HepG2 (cell line): ENCODE results near the gene DHX16. TPM values are rescaled to one million over a fixed set of nuclear protein-coding genes. Genes with fewer than 3 reads are reported as not detected.

ENCODE experiments used
- PHB2 ChIP-seq: fragments of 450-650 bp; IDR thresholded peaks from 2 replicates; pipeline ENCODE4 v1.6.1; 2018; ENCODE audit not compliant: partially characterized antibody
- ZNF572 ChIP-seq: sonication (generic); formaldehyde crosslinking; IDR thresholded peaks from 2 replicates; pipeline ENCODE4 v1.5.1; 2020; ENCODE audit warnings: mild to moderate bottlenecking, missing genetic modification reagents
- ZNF607 ChIP-seq: sonication (generic); formaldehyde crosslinking; IDR thresholded peaks from 2 replicates; pipeline ENCODE4 v1.5.1; 2020; ENCODE audit warnings: missing genetic modification reagents, mild to moderate bottlenecking, borderline replicate concordance
- polyA plus RNA-seq, 8 experiments: library from polyadenylated mRNA; depleted of rRNA in 3 of 8; stranded (reverse) in 7 of 8; unstranded in 1 of 8; fragments of >200 nt; fragmentation: Illumina TruSeq in 4 of 8; extraction: Trizol in 4 of 8; gene quantifications; 2 replicates each; pipeline versions ENCODE4 v1.2.1 to v1.2.3, GENCODE V29; 2011 to 2016; ENCODE audit warnings: low read depth in 4 of 8, missing spikeins in 1 of 8, mixed read lengths in 1 of 8; ENCODE audit not compliant: insufficient read depth in 1 of 8
- total RNA-seq, 5 experiments: library from RNA; depleted of rRNA; stranded (reverse); fragments of >200 nt; fragmentation: Illumina TruSeq; extraction: Trizol; gene quantifications; 2 replicates each; pipeline ENCODE4 v1.2.3, GENCODE V29; 2016; ENCODE audit warnings: low read depth in 1 of 5
- TF ChIP-seq, protein P1 (sequence below): sonication (generic); formaldehyde crosslinking; IDR thresholded peaks from 2 replicates; pipeline ENCODE4 v1.5.0; 2020; ENCODE audit warnings: mild to moderate bottlenecking, missing genetic modification reagents, borderline replicate concordance
- TF ChIP-seq, protein P2 (sequence below), 2 experiments: sonication (generic) in 1 of 2; formaldehyde crosslinking in 1 of 2; IDR thresholded peaks; 2 replicates each; pipeline versions ENCODE4 v1.6.1 to v1.9.0; 2014 to 2022; ENCODE audit warnings: antibody characterized with exemption in 1 of 2, borderline replicate concordance in 1 of 2, inconsistent platforms in 1 of 2, low read depth in 1 of 2, missing genetic modification reagents in 1 of 2
- TF ChIP-seq, protein P3 (sequence below): IDR thresholded peaks from 2 replicates; pipeline ENCODE4 v1.6.1; 2016; ENCODE audit warnings: missing genetic modification reagents, missing compliant biosample characterization
- TF ChIP-seq, protein P4 (sequence below): sonication (generic); formaldehyde crosslinking; IDR thresholded peaks from 2 replicates; pipeline ENCODE4 v1.4.0; 2020; ENCODE audit warnings: missing genetic modification reagents, mild to moderate bottlenecking, borderline replicate concordance

The DHX16 gene
- total and polyA plus RNA-seq, 2 of the 13 experiments (the other 11 are each of a cell fraction or from before 2014, with no cell fraction given), result 57.0 to 58.5 TPM

DNA sequence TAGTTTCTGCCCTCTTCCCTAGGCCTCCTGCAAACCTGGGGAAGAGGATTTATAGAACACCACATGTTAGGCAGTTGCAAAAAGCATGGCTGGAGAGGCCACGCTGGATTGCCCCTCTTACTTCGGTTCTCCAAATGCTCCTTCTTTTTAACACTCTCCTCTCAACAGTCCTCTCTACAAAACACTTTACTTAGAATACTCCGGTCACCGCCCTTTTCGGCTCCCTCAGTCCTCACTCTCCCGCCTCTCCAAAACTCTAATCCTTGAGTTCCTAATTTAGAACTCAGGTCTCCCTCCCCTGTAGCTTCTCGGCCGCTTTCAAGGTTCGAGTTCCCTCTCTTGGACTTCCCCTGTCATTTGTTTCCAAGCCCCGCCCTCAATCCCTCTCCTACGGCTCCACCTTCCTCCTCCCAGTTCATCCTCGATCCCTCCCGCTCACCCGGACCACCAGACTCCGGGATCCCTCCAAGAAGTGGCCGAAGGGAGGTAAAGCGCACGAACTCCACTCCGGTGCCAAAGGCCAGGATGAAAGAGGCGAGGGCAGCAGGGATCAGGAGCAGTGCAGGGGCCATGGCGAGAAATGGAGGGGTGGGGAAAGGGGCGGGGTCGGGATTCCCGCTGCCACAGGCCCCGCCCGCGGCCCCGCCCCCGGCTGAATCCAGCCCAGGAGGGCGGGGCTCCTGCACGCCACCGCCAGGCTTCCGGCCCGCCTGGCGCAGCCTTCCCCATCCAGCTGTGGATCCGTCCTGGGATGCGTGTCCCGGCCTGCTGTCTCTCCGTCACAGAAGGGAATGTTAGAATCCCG is 17.8 kb upstream of the DHX16 start, which contains the start of gene NRM (continued):
- TF ChIP-seq, protein P1, sequence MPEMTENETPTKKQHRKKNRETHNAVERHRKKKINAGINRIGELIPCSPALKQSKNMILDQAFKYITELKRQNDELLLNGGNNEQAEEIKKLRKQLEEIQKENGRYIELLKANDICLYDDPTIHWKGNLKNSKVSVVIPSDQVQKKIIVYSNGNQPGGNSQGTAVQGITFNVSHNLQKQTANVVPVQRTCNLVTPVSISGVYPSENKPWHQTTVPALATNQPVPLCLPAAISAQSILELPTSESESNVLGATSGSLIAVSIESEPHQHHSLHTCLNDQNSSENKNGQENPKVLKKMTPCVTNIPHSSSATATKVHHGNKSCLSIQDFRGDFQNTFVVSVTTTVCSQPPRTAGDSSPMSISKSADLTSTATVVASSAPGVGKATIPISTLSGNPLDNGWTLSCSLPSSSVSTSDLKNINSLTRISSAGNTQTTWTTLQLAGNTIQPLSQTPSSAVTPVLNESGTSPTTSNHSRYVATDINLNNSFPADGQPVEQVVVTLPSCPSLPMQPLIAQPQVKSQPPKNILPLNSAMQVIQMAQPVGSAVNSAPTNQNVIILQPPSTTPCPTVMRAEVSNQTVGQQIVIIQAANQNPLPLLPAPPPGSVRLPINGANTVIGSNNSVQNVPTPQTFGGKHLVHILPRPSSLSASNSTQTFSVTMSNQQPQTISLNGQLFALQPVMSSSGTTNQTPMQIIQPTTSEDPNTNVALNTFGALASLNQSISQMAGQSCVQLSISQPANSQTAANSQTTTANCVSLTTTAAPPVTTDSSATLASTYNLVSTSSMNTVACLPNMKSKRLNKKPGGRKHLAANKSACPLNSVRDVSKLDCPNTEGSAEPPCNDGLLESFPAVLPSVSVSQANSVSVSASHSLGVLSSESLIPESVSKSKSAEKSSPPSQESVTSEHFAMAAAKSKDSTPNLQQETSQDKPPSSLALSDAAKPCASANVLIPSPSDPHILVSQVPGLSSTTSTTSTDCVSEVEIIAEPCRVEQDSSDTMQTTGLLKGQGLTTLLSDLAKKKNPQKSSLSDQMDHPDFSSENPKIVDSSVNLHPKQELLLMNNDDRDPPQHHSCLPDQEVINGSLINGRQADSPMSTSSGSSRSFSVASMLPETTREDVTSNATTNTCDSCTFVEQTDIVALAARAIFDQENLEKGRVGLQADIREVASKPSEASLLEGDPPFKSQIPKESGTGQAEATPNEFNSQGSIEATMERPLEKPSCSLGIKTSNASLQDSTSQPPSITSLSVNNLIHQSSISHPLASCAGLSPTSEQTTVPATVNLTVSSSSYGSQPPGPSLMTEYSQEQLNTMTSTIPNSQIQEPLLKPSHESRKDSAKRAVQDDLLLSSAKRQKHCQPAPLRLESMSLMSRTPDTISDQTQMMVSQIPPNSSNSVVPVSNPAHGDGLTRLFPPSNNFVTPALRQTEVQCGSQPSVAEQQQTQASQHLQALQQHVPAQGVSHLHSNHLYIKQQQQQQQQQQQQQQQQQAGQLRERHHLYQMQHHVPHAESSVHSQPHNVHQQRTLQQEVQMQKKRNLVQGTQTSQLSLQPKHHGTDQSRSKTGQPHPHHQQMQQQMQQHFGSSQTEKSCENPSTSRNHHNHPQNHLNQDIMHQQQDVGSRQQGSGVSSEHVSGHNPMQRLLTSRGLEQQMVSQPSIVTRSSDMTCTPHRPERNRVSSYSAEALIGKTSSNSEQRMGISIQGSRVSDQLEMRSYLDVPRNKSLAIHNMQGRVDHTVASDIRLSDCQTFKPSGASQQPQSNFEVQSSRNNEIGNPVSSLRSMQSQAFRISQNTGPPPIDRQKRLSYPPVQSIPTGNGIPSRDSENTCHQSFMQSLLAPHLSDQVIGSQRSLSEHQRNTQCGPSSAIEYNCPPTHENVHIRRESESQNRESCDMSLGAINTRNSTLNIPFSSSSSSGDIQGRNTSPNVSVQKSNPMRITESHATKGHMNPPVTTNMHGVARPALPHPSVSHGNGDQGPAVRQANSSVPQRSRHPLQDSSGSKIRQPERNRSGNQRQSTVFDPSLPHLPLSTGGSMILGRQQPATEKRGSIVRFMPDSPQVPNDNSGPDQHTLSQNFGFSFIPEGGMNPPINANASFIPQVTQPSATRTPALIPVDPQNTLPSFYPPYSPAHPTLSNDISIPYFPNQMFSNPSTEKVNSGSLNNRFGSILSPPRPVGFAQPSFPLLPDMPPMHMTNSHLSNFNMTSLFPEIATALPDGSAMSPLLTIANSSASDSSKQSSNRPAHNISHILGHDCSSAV (CRISPR knock-in tag), result no peak
- TF ChIP-seq, protein P2, sequence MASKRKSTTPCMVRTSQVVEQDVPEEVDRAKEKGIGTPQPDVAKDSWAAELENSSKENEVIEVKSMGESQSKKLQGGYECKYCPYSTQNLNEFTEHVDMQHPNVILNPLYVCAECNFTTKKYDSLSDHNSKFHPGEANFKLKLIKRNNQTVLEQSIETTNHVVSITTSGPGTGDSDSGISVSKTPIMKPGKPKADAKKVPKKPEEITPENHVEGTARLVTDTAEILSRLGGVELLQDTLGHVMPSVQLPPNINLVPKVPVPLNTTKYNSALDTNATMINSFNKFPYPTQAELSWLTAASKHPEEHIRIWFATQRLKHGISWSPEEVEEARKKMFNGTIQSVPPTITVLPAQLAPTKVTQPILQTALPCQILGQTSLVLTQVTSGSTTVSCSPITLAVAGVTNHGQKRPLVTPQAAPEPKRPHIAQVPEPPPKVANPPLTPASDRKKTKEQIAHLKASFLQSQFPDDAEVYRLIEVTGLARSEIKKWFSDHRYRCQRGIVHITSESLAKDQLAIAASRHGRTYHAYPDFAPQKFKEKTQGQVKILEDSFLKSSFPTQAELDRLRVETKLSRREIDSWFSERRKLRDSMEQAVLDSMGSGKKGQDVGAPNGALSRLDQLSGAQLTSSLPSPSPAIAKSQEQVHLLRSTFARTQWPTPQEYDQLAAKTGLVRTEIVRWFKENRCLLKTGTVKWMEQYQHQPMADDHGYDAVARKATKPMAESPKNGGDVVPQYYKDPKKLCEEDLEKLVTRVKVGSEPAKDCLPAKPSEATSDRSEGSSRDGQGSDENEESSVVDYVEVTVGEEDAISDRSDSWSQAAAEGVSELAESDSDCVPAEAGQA (IDR thresholded peaks at IDR 0.05; ENCODE audit: low read depth), result no peak
- TF ChIP-seq, protein P2 (CRISPR knock-in tag; IDR thresholded peaks at IDR 0.05; ENCODE audit: borderline replicate concordance), result no peak
- TF ChIP-seq PHB2 (no peak), ZNF607 (CRISPR knock-in tag) (no peak; the same call in 1 of the 2 replicates), ZNF572 (peak; percentile 90)
- TF ChIP-seq, protein P3, sequence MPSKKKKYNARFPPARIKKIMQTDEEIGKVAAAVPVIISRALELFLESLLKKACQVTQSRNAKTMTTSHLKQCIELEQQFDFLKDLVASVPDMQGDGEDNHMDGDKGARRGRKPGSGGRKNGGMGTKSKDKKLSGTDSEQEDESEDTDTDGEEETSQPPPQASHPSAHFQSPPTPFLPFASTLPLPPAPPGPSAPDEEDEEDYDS (CRISPR knock-in tag), result peak; percentile 80
- TF ChIP-seq, protein P4, sequence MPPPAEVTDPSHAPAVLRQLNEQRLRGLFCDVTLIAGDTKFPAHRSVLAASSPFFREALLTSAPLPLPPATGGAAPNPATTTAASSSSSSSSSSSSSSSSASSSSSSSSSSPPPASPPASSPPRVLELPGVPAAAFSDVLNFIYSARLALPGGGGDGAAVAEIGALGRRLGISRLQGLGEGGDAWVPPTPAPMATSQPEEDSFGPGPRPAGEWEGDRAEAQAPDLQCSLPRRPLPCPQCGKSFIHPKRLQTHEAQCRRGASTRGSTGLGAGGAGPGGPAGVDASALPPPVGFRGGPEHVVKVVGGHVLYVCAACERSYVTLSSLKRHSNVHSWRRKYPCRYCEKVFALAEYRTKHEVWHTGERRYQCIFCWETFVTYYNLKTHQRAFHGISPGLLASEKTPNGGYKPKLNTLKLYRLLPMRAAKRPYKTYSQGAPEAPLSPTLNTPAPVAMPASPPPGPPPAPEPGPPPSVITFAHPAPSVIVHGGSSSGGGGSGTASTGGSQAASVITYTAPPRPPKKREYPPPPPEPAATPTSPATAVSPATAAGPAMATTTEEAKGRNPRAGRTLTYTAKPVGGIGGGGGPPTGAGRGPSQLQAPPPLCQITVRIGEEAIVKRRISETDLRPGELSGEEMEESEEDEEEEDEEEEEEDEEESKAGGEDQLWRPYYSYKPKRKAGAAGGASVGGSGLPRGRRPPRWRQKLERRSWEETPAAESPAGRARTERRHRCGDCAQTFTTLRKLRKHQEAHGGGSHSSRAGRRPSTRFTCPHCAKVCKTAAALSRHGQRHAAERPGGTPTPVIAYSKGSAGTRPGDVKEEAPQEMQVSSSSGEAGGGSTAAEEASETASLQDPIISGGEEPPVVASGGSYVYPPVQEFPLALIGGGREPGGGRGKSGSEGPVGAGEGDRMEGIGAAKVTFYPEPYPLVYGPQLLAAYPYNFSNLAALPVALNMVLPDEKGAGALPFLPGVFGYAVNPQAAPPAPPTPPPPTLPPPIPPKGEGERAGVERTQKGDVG (CRISPR knock-in tag), result no peak
